DMS 273 treated with DMSO at 0.1 percent for 48 hours (cell line): ENCODE results near the gene AP3B1.

ENCODE experiments used
- DNase-seq: peaks from one replicate; lab custom pipeline; 2025; lab: John Stamatoyannopoulos, UW

Gene AP3B1

GRCh38 chr5:78291687-78292086 lies 2.8 kb downstream of the AP3B1 start:
- DNase-seq = no peak

- no peak for DNase-seq
These were observed 4.6 kb downstream of the AP3B1 start for GRCh38 chr5:78289911-78290310.

GRCh38 chr5:78288246-78288645 lies 6.3 kb downstream of the AP3B1 start:
- no peak for DNase-seq

GRCh38 chr5:78287833-78288232 lies 6.7 kb downstream of the AP3B1 start:
- DNase-seq = no peak

GRCh38 chr5:78287169-78287568 lies 7.3 kb downstream of the AP3B1 start:
- DNase-seq = no peak

- no peak for DNase-seq
These were observed 8.2 kb downstream of the AP3B1 start for GRCh38 chr5:78286290-78286689.

GRCh38 chr5:78283802-78284201 lies 10.7 kb downstream of the AP3B1 start:
- no peak for DNase-seq

- no peak for DNase-seq
These were observed 11.4 kb downstream of the AP3B1 start for GRCh38 chr5:78283105-78283504.

- DNase-seq = peak; percentile 71
These were observed 14.2 kb downstream of the AP3B1 start for GRCh38 chr5:78280261-78280660.

- DNase-seq = no peak
These were observed 15.3 kb downstream of the AP3B1 start for GRCh38 chr5:78279194-78279593.

GRCh38 chr5:78277715-78278114 lies 16.8 kb downstream of the AP3B1 start:
- no peak for DNase-seq

- DNase-seq = no peak
These were observed 18.4 kb downstream of the AP3B1 start for GRCh38 chr5:78275998-78276543.

GRCh38 chr5:78274540-78275197 lies 19.8 kb downstream of the AP3B1 start:
- no peak for DNase-seq

- DNase-seq = no peak
These were observed 21.1 kb downstream of the AP3B1 start for GRCh38 chr5:78273436-78273835.

- no peak for DNase-seq
These were observed 22.7 kb downstream of the AP3B1 start for GRCh38 chr5:78271766-78272165.

GRCh38 chr5:78269088-78269703 lies 25.3 kb downstream of the AP3B1 start:
- DNase-seq = no peak

GRCh38 chr5:78268356-78268755 lies 26.1 kb downstream of the AP3B1 start:
- no peak for DNase-seq

GRCh38 chr5:78265163-78265562 lies 29.3 kb downstream of the AP3B1 start:
- DNase-seq = no peak

GRCh38 chr5:78264600-78264999 lies 29.9 kb downstream of the AP3B1 start:
- DNase-seq = no peak

GRCh38 chr5:78260771-78261170 lies 33.7 kb downstream of the AP3B1 start:
- DNase-seq = no peak

- no peak for DNase-seq
These were observed 41.3 kb downstream of the AP3B1 start for GRCh38 chr5:78253201-78253600.

GRCh38 chr5:78252715-78253114 lies 41.8 kb downstream of the AP3B1 start:
- DNase-seq = no peak

- DNase-seq = no peak
These were observed 42.7 kb downstream of the AP3B1 start for GRCh38 chr5:78251663-78252284.
